C4-2B (cell line): ENCODE data around the gene EHF.
A peak's percentile ranks its signal among the peaks of the same experiment; 100 is the strongest.

Experiments
- H3K27ac ChIP-seq: fragments of 450-650 bp; 2 replicates; pipeline ENCODE4 v1.5.1; 2017
- ZFX ChIP-seq: fragments of 450-650 bp; IDR thresholded peaks from 2 replicates; pipeline ENCODE4 v1.6.1; 2017
- TF ChIP-seq, protein P1 (sequence below): fragments of 450-650 bp; conservative IDR thresholded peaks from 2 replicates; pipeline ENCODE4 v1.5.1; 2017; ENCODE audit warnings: mild to moderate bottlenecking

The EHF gene

GRCh38 chr11:34650528-34650927, 29.6 kb downstream of the EHF start:
- no peak for TF ChIP-seq ZFX
- TF ChIP-seq, protein P1, sequence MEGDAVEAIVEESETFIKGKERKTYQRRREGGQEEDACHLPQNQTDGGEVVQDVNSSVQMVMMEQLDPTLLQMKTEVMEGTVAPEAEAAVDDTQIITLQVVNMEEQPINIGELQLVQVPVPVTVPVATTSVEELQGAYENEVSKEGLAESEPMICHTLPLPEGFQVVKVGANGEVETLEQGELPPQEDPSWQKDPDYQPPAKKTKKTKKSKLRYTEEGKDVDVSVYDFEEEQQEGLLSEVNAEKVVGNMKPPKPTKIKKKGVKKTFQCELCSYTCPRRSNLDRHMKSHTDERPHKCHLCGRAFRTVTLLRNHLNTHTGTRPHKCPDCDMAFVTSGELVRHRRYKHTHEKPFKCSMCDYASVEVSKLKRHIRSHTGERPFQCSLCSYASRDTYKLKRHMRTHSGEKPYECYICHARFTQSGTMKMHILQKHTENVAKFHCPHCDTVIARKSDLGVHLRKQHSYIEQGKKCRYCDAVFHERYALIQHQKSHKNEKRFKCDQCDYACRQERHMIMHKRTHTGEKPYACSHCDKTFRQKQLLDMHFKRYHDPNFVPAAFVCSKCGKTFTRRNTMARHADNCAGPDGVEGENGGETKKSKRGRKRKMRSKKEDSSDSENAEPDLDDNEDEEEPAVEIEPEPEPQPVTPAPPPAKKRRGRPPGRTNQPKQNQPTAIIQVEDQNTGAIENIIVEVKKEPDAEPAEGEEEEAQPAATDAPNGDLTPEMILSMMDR, result no peak
- peak overlapping the region; percentile 48 for H3K27ac ChIP-seq

DNA sequence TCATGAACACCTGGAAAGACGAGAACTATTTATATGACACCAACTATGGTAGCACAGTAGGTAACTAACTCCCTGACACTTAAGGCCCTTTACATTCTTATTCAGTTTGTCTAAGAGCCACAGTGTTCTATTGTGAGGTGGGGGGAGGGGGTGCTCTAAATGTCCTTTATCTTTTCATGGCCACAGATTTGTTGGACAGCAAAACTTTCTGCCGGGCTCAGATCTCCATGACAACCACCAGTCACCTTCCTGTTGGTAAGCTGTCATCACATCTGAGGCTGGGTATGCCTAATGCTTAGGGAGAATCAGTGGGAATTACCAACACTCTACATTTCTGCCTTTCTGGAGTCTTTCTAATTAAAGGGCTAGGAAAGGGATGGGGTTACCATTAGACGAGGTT, 30.7 kb downstream of the EHF start:
- TF ChIP-seq, protein P1, result no peak
- TF ChIP-seq ZFX, result no peak
- H3K27ac ChIP-seq, result peak overlapping the region; percentile 23; the same call in 1 of the 2 replicates

DNA sequence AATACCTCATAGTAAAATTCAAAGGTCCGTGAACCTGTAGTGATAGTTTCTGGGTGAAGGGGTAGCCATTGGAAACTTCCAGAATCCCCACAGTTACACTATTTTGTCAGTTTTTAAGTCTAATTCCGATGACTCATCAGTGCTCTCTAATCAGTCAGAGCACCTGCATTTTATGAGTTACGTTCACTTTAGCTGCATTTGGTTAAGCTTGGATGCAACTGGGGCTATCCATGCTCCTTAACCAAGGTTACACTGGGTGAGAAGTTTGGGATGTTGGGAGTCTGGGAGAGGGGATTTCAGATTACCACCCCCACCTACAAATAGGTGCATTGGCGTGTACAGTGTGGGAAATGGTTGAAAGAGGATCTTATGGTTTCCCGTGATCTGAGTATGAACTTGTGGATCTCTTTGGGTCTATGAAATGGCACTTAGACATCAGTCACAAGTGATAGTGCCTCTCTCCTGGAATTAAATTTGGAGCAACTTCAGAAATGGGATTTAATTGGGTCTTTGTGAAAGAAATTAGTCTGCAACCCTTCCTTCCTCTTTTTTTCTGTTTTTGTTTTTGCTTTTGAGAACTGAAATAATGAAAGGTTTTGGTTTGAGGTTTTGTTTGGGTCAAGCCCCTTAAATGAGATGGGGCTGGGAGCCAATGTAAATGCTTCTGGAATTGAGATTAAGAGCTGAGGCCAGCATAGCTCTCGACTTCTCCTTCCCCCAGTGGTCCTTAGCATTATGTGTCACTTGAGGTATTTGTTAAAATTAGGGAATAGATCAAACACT, 31.5 kb downstream of the EHF start:
- TF ChIP-seq, protein P1, result no peak
- TF ChIP-seq ZFX, result no peak
- peak overlapping the region; percentile 71 for H3K27ac ChIP-seq

DNA sequence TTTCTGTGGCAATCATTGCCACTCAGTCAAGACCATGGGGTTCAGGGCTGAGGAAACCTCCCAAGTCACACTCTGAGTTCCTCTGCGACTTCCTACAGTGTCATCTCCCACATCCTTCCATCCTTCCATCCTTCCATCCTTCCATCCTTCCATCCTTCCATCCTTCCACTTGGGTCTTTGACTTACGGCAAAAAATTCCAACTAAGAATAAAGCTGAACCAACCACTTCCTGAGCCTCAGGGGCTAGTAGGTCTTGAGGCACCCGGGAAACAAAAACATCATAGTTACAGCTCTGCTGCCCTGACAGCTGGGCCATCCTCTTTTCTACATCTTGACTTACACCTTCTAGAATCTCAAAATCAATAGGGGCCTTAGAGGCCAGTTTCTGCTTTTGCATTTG, 32.1 kb downstream of the EHF start:
- H3K27ac ChIP-seq, result peak overlapping the region; percentile 71
- TF ChIP-seq, protein P1, result no peak
- no peak for TF ChIP-seq ZFX

GRCh38 chr11:34653851-34654482, 33.1 kb downstream of the EHF start:
- H3K27ac ChIP-seq, result peak overlapping the region; percentile 71
- TF ChIP-seq, protein P1, result no peak
- TF ChIP-seq ZFX, result no peak

DNA sequence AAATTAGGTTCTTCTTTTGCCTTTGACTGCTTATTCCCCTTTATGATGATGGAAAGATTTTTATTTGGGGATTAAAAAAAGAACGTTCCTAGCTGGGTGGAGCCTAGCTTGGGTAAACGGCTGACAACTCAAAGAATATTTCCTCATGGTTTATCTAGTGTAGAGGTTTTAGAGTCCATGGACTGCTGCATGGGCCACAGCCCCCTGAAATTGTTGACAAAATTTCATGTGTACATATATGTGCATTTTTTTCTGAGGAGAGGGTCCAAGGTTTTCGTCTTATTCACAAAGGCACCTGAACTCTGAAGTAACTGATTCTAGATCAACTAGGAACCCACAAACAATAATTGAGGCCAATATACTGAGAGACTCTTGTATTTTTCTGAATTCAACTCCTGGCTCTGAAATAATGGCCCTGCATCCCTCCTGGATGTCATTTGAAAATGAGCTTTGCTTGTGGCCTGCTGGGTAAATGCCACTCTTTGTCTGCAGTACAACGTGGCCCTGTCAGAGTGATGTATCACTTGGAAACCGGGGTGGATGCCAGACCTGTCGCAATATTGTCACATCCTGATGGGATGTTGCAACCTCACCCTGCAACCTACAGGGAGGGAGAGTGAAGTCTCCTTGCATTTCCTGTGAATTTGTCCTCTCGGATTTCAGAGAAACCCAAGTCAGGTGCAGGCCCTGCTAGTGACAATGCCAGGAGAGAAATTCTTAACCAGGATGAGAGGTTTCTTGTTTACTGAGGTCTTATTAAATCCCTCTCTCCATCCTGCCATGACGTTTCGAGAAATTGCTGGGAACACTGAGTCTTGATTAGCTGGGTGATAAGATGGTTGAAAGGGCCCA, 33.8 kb downstream of the EHF start:
- peak overlapping the region; percentile 71 for H3K27ac ChIP-seq
- TF ChIP-seq ZFX, result no peak
- TF ChIP-seq, protein P1, result no peak
